Transverse colon (tissue), 4 donors: ENCODE measurements around the gene CNTNAP2.

ENCODE experiments used
- POLR2A ChIP-seq: fragments of 450-650 bp; IDR thresholded peaks from one replicate; pipeline ENCODE4 v1.6.1; 2016; ENCODE audit warnings: antibody characterized with exemption, mild to moderate bottlenecking, moderate library complexity
- POLR2AphosphoS5 ChIP-seq, 3 donors: sonication (generic); formaldehyde crosslinking; IDR thresholded peaks; one replicate each; pipeline ENCODE4 v1.6.1; 2016; ENCODE audit warnings: antibody characterized with exemption in 3 of 3
- TF ChIP-seq, protein P1 (sequence below), 5 experiments: fragments of 200-600 bp in 3 of 5; fragments of 450-650 bp in 2 of 5; sonication (generic) in 3 of 5; IDR thresholded peaks; 1 replicate in 2 of 5; 2 replicates in 3 of 5; pipeline ENCODE4 v1.5.1; 2016 to 2017; ENCODE audit warnings: antibody characterized with exemption in 5 of 5, inconsistent platforms in 3 of 5, mild to moderate bottlenecking in 2 of 5, moderate library complexity in 1 of 5

DNA sequence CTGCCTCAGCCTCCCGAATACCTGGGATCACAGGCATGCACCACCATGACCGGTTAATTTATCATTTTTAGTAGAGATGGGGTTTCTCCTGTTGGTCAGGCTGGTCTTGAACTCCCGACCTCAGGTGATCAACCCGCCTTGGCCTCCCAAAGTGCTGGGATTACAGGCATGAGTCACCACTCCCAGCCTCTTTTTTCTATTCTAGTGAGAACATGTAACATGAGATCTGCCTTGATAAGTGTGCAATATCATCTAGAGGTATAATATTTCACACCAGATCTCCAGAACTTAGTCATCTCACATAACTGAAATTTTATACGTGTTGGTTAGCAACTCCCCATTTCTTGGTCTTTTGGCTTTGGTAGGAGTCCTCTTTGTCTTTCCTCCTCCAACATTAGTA, 656.9 kb downstream of the CNTNAP2 start:
- no peak for TF ChIP-seq POLR2AphosphoS5 (IDR thresholded peaks at IDR 0.05)
- no peak for TF ChIP-seq POLR2A
- TF ChIP-seq, protein P1, sequence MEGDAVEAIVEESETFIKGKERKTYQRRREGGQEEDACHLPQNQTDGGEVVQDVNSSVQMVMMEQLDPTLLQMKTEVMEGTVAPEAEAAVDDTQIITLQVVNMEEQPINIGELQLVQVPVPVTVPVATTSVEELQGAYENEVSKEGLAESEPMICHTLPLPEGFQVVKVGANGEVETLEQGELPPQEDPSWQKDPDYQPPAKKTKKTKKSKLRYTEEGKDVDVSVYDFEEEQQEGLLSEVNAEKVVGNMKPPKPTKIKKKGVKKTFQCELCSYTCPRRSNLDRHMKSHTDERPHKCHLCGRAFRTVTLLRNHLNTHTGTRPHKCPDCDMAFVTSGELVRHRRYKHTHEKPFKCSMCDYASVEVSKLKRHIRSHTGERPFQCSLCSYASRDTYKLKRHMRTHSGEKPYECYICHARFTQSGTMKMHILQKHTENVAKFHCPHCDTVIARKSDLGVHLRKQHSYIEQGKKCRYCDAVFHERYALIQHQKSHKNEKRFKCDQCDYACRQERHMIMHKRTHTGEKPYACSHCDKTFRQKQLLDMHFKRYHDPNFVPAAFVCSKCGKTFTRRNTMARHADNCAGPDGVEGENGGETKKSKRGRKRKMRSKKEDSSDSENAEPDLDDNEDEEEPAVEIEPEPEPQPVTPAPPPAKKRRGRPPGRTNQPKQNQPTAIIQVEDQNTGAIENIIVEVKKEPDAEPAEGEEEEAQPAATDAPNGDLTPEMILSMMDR (IDR thresholded peaks at IDR 0.05): no peak
